SJSA1 (cell line): ENCODE measurements around the gene TGFBR2. TPM values are rescaled to one million over a fixed set of nuclear protein-coding genes. Genes with fewer than 3 reads are reported as not detected.
"Not testable (repeated sequence)": the region's sequence is repeated elsewhere in the genome, so short reads cannot be mapped to it uniquely, and the experiment has no call there.

ENCODE experiments used
- DNase-seq, 2 experiments: peaks; one replicate each; pipeline ENCODE4 v3.0.0-alpha.2; 2015 to 2020; ENCODE audit warnings: low spot score in 2 of 2, low read depth in 1 of 2
- H3K27ac ChIP-seq: fragments of 250-450 bp; sonication (Bioruptor Pico); 2 replicates; pipeline ENCODE4 v1.5.1; 2020; ENCODE audit warnings: mild to moderate bottlenecking, moderate library complexity
- H3K27me3 ChIP-seq: fragments of 250-450 bp; sonication (Bioruptor Pico); replicated peaks from 2 replicates; pipeline ENCODE4 v1.5.1; 2020; ENCODE audit warnings: mild to moderate bottlenecking, moderate library complexity
- H3K36me3 ChIP-seq: fragments of 250-450 bp; sonication (Bioruptor Pico); 2 replicates; pipeline ENCODE4 v1.5.1; 2020; ENCODE audit warnings: mild to moderate bottlenecking
- H3K4me1 ChIP-seq: fragments of 250-450 bp; sonication (Bioruptor Pico); replicated peaks from 2 replicates; pipeline ENCODE4 v1.6.1; 2021; ENCODE audit warnings: mild to moderate bottlenecking
- H3K4me3 ChIP-seq: fragments of 250-450 bp; sonication (Bioruptor Pico); 2 replicates; pipeline ENCODE4 v1.5.1; 2020; ENCODE audit warnings: mild to moderate bottlenecking
- H3K9me3 ChIP-seq: fragments of 250-450 bp; sonication (Bioruptor Pico); replicated peaks from 2 replicates; pipeline ENCODE4 v1.5.1; 2020; ENCODE audit warnings: mild to moderate bottlenecking
- total RNA-seq: library from RNA; depleted of rRNA; stranded (reverse); fragments of >200 nt; shearing (Covaris generic); gene quantifications from 2 replicates; pipeline ENCODE4 v1.2.3, GENCODE V29; 2014

TGFBR2 gene
- total RNA-seq, 1 experiment from 2014 or later = 44.6 TPM

DNA sequence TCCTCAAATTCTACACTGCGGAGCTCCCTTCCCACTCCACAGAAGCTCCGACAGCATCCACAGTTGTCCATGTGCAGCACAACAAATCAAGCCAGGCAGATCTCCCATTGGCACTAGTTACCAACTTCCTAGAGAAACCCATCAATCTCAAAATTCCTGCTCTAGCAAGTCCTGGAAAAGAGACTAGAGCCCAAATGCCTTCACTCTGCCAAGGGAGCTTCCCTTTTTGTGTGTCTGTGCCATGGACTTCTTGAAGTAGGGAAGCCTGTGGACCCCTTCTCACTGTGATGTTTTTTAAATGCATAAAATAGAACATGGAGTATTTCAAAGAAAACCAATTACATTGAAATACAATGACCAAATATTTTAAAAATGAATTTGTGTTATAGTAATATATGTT, 59.1 kb downstream of the TGFBR2 start:
- peaks cover 29% of the 10 kb centered on the region for H3K36me3 ChIP-seq
- no peaks in the 10 kb centered on the region for H3K9me3 ChIP-seq
- DNase-seq = no peak
- no peak overlapping the region for H3K4me3 ChIP-seq
- H3K27me3 ChIP-seq = no peaks in the 10 kb centered on the region
- no peak overlapping the region for H3K27ac ChIP-seq
- H3K4me1 ChIP-seq = peaks cover 35% of the 10 kb centered on the region

DNA sequence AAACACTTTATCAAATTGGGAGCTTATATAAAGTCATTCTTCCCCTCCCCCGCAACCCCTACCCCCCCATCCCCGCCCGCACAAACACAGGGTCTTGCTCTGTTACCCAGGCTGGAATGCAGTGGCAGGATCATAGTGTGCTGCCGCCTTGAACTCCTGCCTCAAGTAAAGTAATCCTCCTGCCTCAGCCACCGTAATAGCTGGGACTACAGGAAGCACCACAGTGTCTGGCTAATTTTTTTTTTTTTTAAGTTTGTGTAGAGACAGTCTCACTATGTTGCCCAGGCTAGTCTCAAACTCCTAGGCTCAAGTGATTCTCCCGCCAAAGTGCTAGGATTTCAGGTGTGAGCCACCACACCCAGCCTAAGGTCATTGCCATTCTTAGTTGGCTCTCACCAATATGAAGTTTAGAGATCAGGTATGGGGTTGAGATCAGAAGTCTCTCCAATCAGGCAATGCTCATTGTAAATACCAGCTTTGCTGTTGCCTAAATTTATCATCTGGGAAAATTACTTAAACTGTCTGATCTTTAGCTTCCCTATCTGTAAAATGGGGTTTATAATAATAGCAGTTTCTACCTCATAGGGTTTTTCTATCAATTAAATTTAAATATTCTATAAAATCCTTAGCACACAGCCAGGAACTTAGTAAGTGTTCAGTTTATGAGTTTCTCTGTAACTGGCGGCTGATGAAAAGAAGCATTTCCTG, 60.3 kb downstream of the TGFBR2 start:
- H3K27me3 ChIP-seq = no peaks in the 10 kb centered on the region
- H3K4me3 ChIP-seq = no peak overlapping the region
- DNase-seq = no peak
- peaks cover 25% of the 10 kb centered on the region for H3K36me3 ChIP-seq
- no peaks in the 10 kb centered on the region for H3K9me3 ChIP-seq
- peak overlapping the region; percentile 11; the same call in 1 of the 2 replicates for H3K27ac ChIP-seq
- peaks cover 31% of the 10 kb centered on the region for H3K4me1 ChIP-seq

DNA sequence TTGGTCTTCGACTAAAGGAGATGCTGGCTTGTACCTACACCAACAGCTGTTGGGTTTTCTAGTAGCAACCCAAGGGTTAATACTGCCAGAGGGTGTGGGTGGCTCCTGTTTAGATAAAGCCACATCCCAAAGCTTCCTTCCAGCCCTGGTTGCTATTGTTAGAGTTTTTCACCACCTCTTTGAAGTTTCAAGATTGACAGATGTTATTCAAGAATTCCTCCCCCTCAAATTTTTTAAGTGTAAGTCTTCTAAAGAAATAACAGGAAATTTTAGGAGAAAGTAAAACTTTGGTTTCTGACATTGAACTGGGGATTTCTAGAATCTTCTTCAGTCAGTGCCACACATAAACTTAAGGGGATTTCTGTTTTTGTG, 60.9 kb downstream of the TGFBR2 start:
- peak overlapping the region; percentile 11; the same call in 1 of the 2 replicates for H3K27ac ChIP-seq
- H3K9me3 ChIP-seq = no peaks in the 10 kb centered on the region
- peaks cover 28% of the 10 kb centered on the region for H3K36me3 ChIP-seq
- H3K27me3 ChIP-seq = no peaks in the 10 kb centered on the region
- peaks cover 31% of the 10 kb centered on the region for H3K4me1 ChIP-seq
- DNase-seq = peak; percentile 36 to 48
- H3K4me3 ChIP-seq = no peak overlapping the region

DNA sequence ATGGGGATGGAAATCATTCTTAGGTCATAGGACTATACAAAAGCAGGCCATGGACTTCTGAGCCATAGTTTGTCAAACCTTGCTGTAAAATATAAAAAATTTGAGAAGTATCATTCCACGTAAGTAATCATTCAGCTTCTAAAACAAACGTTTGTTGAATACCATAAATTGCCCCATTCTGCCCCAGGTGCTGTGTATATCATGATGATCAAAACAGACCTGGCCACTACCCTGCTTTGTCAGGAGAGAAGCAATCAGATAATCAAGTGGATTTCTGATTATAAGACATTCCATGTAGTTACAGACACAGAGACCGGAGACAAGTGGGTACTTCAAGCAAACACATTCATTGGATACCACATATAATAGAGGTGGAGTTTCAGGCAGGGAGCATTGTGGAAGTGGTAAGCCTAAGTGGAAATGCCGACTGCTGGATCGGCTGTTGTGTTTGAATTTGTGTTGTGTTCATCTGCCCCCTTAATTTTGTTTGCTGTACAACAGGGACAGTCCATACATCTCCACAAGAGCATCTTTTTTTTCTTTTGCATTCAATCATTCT, 61.7 kb downstream of the TGFBR2 start:
- no peak overlapping the region for H3K4me3 ChIP-seq
- H3K27me3 ChIP-seq = no peaks in the 10 kb centered on the region
- peaks cover 31% of the 10 kb centered on the region for H3K4me1 ChIP-seq
- H3K9me3 ChIP-seq = no peaks in the 10 kb centered on the region
- DNase-seq = no peak
- 0 out of 2 replicates have a peak overlapping the region, but pooled peaks have one; percentile 11 for H3K27ac ChIP-seq
- peaks cover 29% of the 10 kb centered on the region for H3K36me3 ChIP-seq

DNA sequence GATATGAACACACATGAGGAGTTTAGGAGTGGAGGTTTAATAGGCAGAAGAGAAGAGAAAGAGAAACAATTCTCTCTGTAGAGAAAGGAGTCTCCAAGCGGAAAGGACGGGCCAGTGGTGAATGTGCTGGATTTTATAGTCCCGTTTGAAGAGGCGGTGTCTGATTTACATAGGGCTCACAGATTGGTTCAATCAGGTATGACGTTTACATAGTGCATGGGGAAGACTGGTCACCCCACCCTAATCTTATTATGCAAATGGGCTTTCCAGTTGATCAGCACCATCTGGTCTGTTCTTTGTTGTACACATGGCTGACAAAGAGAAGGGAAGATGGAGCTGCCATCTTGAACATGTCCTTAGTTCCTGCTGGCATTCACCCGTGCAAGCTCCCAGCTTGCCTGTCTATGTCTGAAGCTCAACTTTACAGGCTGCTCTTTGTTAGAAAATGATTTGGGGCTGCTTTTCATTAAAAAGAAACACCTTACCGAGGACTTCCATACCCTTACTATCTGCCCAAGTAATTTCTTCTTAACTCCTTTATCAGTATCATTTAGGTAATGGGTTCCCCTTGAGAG, 63.0 kb downstream of the TGFBR2 start:
- Histone ChIP-seq H3K4me1 (peaks cover 31% of the 10 kb centered on the region), H3K36me3 (peaks cover 39% of the 10 kb centered on the region)
- DNase-seq, H3K27ac ChIP-seq, H3K9me3 ChIP-seq, H3K4me3 ChIP-seq, H3K27me3 ChIP-seq: not testable (repeated sequence)

DNA sequence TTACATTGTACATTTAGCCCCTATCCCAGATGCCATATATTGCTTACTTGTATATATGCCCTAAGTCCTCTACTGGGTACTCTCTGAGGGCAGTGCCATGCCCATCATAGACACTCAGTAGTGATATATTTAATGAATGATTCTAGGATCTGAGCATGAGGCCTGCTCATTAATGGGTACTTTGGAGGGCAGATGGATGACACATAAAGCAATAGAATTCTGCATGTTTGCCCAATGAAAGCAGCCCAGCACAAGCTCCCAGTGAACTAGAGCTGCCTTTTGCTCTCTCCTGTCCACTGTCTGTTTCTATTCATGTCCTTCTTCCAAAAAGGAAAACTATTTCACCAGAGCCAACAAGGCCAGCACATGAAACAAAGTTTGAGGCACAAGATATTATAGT, 63.9 kb downstream of the TGFBR2 start:
- H3K4me1 ChIP-seq = peaks cover 25% of the 10 kb centered on the region
- no peak for DNase-seq
- H3K36me3 ChIP-seq = peaks cover 45% of the 10 kb centered on the region
- H3K27me3 ChIP-seq = no peaks in the 10 kb centered on the region
- no peak overlapping the region for H3K4me3 ChIP-seq
- no peaks in the 10 kb centered on the region for H3K9me3 ChIP-seq
- H3K27ac ChIP-seq = no peak overlapping the region

DNA sequence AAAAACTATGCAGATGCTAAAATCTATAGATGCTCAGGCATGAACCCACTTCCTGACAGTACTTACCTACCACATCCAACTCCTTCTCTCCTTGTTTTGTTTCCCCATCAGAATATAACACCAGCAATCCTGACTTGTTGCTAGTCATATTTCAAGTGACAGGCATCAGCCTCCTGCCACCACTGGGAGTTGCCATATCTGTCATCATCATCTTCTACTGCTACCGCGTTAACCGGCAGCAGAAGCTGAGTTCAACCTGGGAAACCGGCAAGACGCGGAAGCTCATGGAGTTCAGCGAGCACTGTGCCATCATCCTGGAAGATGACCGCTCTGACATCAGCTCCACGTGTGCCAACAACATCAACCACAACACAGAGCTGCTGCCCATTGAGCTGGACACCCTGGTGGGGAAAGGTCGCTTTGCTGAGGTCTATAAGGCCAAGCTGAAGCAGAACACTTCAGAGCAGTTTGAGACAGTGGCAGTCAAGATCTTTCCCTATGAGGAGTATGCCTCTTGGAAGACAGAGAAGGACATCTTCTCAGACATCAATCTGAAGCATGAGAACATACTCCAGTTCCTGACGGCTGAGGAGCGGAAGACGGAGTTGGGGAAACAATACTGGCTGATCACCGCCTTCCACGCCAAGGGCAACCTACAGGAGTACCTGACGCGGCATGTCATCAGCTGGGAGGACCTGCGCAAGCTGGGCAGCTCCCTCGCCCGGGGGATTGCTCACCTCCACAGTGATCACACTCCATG, 65.3 kb downstream of the TGFBR2 start:
- Histone ChIP-seq H3K4me1 (peaks cover 18% of the 10 kb centered on the region), H3K4me3 (no peak overlapping the region), H3K36me3 (peaks cover 57% of the 10 kb centered on the region), H3K9me3 (no peaks in the 10 kb centered on the region), H3K27ac (no peak overlapping the region), H3K27me3 (no peaks in the 10 kb centered on the region)
- DNase-seq = no peak

DNA sequence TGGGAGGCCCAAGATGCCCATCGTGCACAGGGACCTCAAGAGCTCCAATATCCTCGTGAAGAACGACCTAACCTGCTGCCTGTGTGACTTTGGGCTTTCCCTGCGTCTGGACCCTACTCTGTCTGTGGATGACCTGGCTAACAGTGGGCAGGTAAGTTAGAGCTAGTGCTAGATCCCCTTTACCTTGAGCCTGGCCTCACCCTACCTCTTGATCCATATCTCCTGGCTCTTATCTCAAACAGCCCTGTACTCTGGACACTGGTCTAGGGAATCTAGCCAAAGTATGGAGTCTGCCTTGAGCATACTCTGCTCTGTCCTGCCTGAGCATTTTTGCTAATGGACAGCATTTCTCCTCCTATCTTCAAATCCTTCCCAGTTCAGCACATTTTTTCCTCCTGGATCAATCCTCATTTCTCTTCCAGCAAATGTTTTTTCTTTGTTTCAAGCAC, 65.9 kb downstream of the TGFBR2 start:
- H3K4me1 ChIP-seq = peaks cover 12% of the 10 kb centered on the region
- peaks cover 59% of the 10 kb centered on the region for H3K36me3 ChIP-seq
- H3K27me3 ChIP-seq = no peaks in the 10 kb centered on the region
- H3K27ac ChIP-seq = no peak overlapping the region
- no peak for DNase-seq
- H3K9me3 ChIP-seq = no peaks in the 10 kb centered on the region
- no peak overlapping the region for H3K4me3 ChIP-seq

DNA sequence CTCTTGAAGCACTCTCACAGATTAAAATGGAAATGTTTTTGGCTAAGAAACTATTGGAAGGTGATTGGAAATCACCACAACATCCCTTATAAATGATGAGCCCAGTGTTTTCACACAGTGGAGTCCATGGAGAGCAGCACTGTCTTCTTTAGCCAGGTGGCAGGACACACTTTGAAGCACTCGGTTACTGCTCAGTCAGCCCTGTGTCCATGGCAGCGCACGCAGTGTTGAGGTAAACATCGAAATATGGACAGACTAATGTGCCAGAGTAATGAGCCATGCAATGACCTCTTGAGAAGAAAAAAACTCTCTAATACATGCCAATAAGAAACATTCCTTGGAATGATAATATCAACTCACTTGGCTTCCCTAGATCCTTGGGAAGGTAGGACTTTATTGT, 66.6 kb downstream of the TGFBR2 start:
- no peaks in the 10 kb centered on the region for H3K27me3 ChIP-seq
- H3K36me3 ChIP-seq = peaks cover 66% of the 10 kb centered on the region
- peaks cover 6% of the 10 kb centered on the region for H3K4me1 ChIP-seq
- H3K9me3 ChIP-seq = no peaks in the 10 kb centered on the region
- no peak overlapping the region for H3K27ac ChIP-seq
- H3K4me3 ChIP-seq = no peak overlapping the region
- no peak for DNase-seq

DNA sequence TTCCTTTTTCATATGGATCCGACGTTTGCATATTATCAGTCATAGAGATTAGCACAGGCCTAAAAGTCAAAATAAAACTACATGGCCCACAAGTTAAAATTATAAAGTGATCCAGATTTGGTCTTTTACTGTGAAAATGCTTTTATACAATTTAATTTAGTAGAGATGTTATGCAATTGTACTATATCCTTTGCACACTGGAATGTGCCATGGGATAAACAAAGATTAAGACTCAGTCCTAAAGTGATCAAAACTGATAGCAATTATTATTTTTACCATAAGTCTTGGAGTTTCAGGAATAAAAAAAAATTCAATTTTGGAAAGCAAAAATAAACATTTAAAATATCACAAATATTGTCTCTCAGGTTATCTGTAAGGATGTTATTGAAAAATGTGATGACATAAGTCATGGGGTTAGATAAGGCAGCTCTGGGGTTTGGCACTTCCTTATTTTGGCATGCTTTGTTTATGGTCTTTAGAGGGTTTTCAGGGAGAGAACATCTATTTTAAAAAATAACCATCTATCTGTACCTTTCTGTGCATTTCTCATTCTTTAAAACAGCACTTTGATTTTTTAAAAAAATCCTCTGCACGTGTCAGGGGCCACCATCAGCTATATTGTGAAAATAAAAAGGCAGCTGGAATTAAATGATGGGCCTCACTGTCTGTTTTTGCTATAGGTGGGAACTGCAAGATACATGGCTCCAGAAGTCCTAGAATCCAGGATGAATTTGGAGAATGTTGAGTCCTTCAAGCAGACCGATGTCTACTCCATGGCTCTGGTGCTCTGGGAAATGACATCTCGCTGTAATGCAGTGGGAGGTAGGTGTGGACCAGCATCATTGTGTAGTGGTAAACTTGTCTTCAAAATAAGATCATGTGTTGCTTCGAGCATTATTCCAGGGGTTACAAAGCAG, 67.3 kb downstream of the TGFBR2 start:
- H3K9me3 ChIP-seq = no peaks in the 10 kb centered on the region
- no peak for DNase-seq
- H3K4me3 ChIP-seq = no peak overlapping the region
- H3K36me3 ChIP-seq = peaks cover 70% of the 10 kb centered on the region
- H3K27me3 ChIP-seq = no peaks in the 10 kb centered on the region
- no peaks in the 10 kb centered on the region for H3K4me1 ChIP-seq
- no peak overlapping the region for H3K27ac ChIP-seq

DNA sequence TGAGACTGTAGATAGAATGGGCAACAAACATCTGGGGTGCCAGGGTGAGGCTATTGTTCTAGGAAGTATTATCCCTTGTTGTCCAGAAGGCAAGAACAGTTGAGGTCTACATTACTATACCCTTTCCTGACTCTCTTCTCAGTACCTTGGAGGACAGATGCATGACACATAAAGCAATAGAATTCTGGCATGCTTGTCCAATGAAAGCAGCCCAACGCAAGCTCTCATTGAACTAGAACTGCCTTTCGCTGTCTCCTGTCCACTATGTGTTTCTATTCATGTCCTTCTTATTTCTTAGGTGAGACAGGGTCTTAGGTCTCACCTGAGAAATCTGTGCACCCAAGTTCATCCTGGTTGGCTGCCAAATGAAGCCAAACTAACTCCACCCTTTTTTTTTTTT, 68.6 kb downstream of the TGFBR2 start:
- no peak overlapping the region for H3K4me3 ChIP-seq
- H3K27me3 ChIP-seq = no peaks in the 10 kb centered on the region
- H3K36me3 ChIP-seq = peaks cover 69% of the 10 kb centered on the region
- no peaks in the 10 kb centered on the region for H3K9me3 ChIP-seq
- DNase-seq = no peak
- H3K27ac ChIP-seq = no peak overlapping the region
- no peaks in the 10 kb centered on the region for H3K4me1 ChIP-seq

DNA sequence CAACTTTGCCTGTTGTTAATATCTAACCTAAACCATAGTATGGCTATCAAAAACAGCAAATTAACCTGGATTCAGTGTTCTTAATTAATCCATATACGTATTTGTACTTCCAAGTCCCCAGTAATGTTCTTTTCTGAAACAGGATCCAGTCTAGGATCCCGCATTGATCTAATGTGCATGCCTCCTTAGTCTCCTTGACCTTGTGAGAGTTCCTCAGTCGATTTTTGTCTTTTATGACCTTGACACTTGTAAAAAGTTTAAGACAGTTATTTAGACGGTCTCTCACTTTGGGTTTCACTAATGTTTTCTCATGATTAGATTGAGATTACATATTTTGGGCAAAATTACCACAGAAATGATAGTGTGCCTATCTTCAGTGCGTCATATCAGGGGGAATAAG, 69.4 kb downstream of the TGFBR2 start:
- Histone ChIP-seq H3K9me3 (no peaks in the 10 kb centered on the region), H3K27ac (no peak overlapping the region), H3K27me3 (no peaks in the 10 kb centered on the region), H3K4me1 (peaks cover 2% of the 10 kb centered on the region; the same call in 1 of the 2 replicates), H3K4me3 (no peak overlapping the region), H3K36me3 (peaks cover 65% of the 10 kb centered on the region)
- no peak for DNase-seq
